CD8-positive, alpha-beta memory T cell (primary cell): ENCODE data around the gene KCTD11. TPM values are rescaled to one million over a fixed set of nuclear protein-coding genes. Genes with fewer than 3 reads are reported as not detected.
A peak's percentile ranks its signal among the peaks of the same experiment; 100 is the strongest.

Experiments
- CTCF ChIA-PET: fragments of 350-600 bp; sonication (Branson Sonifier 250); formaldehyde crosslinking; loops from one replicate; lab custom pipeline; 2021; ENCODE audit warnings: antibody characterized with exemption; lab: Charles Lee
- POLR2A ChIA-PET: fragments of 350-600 bp; sonication (Branson Sonifier 250); formaldehyde crosslinking; loops from one replicate; lab custom pipeline; 2021; ENCODE audit warnings: antibody characterized with exemption; lab: Charles Lee
- DNase-seq, 5 donors: peaks; one replicate each; pipeline versions ENCODE4 v3.0.0 to v3.0.0-alpha.2; 2020 to 2022; ENCODE audit warnings: mixed read lengths in 1 of 5
- H3K27ac ChIP-seq: one replicate; pipeline ENCODE4 v1.7.0; 2013; ENCODE audit warnings: low read depth, mild to moderate bottlenecking, low read length, moderate library complexity
- H3K27me3 ChIP-seq: 2 replicates; pipeline ENCODE4 v1.7.0; 2013; ENCODE audit warnings: low read length, mild to moderate bottlenecking; ENCODE audit not compliant: insufficient read depth, poor library complexity, severe bottlenecking
- H3K36me3 ChIP-seq: 2 replicates; pipeline ENCODE4 v1.7.0; 2013; ENCODE audit warnings: mild to moderate bottlenecking, low read length, moderate library complexity; ENCODE audit not compliant: insufficient read depth
- H3K4me1 ChIP-seq: 2 replicates; pipeline ENCODE4 v1.7.0; 2013; ENCODE audit warnings: mild to moderate bottlenecking, low read length, moderate library complexity; ENCODE audit not compliant: insufficient read depth
- H3K4me3 ChIP-seq: 2 replicates; pipeline ENCODE4 v1.7.0; 2013; ENCODE audit warnings: mild to moderate bottlenecking, low read length
- H3K9me3 ChIP-seq: 2 replicates; pipeline ENCODE4 v1.7.0; 2013; ENCODE audit warnings: mild to moderate bottlenecking, low read length
- H3K27ac Mint-ChIP-seq, 8 donors: one replicate each; pipeline ENCODE4 v1.8.0; 2020 to 2021; ENCODE audit warnings: mixed read lengths in 8 of 8, mild to moderate bottlenecking in 6 of 8, inconsistent platforms in 3 of 8, moderate library complexity in 3 of 8
- H3K27me3 Mint-ChIP-seq, 2 donors: one replicate each; pipeline ENCODE4 v1.8.0; 2020 to 2021; ENCODE audit warnings: mixed read lengths in 2 of 2, mild to moderate bottlenecking in 1 of 2, moderate library complexity in 1 of 2
- H3K36me3 Mint-ChIP-seq, 3 donors: one replicate each; pipeline ENCODE4 v1.8.0; 2020 to 2021; ENCODE audit warnings: mixed read lengths in 3 of 3, inconsistent platforms in 1 of 3, mild to moderate bottlenecking in 1 of 3
- H3K4me1 Mint-ChIP-seq, 3 donors: one replicate each; pipeline ENCODE4 v1.8.0; 2020 to 2021; ENCODE audit warnings: mixed read lengths in 3 of 3, inconsistent platforms in 1 of 3, mild to moderate bottlenecking in 1 of 3
- H3K4me3 Mint-ChIP-seq, 7 donors: one replicate each; pipeline ENCODE4 v1.8.0; 2020 to 2021; ENCODE audit warnings: mixed read lengths in 7 of 7, mild to moderate bottlenecking in 6 of 7, moderate library complexity in 4 of 7, inconsistent platforms in 2 of 7
- H3K9me3 Mint-ChIP-seq, 5 donors: one replicate each; pipeline ENCODE4 v1.8.0; 2020 to 2022; ENCODE audit warnings: mixed read lengths in 5 of 5, mild to moderate bottlenecking in 3 of 5, moderate library complexity in 2 of 5, inconsistent platforms in 1 of 5
- polyA plus RNA-seq: library from polyadenylated mRNA; unstranded; fragments of 300-500 nt; fragmentation: Illumina TruSeq; gene quantifications from one replicate; pipeline ENCODE4 v1.2.3, GENCODE V29; 2021
- total RNA-seq, 2 experiments: library from RNA; stranded (reverse); gene quantifications; one replicate each; pipeline ENCODE4 v1.2.3, GENCODE V29; 2021

Gene KCTD11
- 1 to 10 TPM; 4.6 to 5.1 TPM for total RNA-seq
- polyA plus RNA-seq: 1.9 TPM

- peak within 1 kb of the TSS; percentile 52 for H3K4me3 ChIP-seq
- H3K4me1 Mint-ChIP-seq: peaks cover 32 to 65% (median 34%) of the 10 kb centered on the region in 3 donors
- H3K4me3 Mint-ChIP-seq: peak within 1 kb of the TSS; percentile 83 to 93 (median 87)
- ChIA-PET POLR2A (interaction anchor here (1.0 to 3.0 kb wide), 4 partner anchors 15 to 336 kb away, joined by 4 to 24 read pairs (median 13); partner anchors contain the start of genes ACAP1, NEURL4, TP53 and WRAP53), CTCF (interaction anchor here (0.5 to 9.3 kb wide), 14 partner anchors 9 to 306 kb away, joined by 3 to 79 read pairs (median 4); partner anchors contain the start of genes ACAP1 and NEURL4)
- H3K4me1 ChIP-seq: peaks cover 30% of the 10 kb centered on the region
- peaks cover 14% of the 10 kb centered on the region for H3K36me3 ChIP-seq
- DNase-seq: peak; percentile 62 to 90 (median 80)
- H3K9me3 ChIP-seq: no peaks in the 10 kb centered on the region
- peak within 1 kb of the TSS; percentile 67 for H3K27ac ChIP-seq
- no peaks in the 10 kb centered on the region for H3K27me3 ChIP-seq
- no peaks in the 10 kb centered on the region for H3K9me3 Mint-ChIP-seq
- H3K27me3 Mint-ChIP-seq: no peaks in the 10 kb centered on the region
- peak within 1 kb of the TSS; percentile 90 to 98 (median 96) for H3K27ac Mint-ChIP-seq
- H3K36me3 Mint-ChIP-seq: peaks cover 0 to 33% (median 4%) of the 10 kb centered on the region in 3 donors
Observed at GRCh38 chr17:7351665-7352502, at the start of gene KCTD11. TSS of gene KCTD11 (plus strand) at chr17:7352162.

GRCh38 chr17:7304179-7304578, 47.8 kb upstream of the KCTD11 start:
- peaks cover 12% of the 10 kb centered on the region in 3 donors for H3K4me1 Mint-ChIP-seq
- ChIA-PET POLR2A (interaction anchor here (1.1 kb wide), 1 partner anchor 23 kb away, joined by 3 read pairs; no protein-coding TSS in a partner anchor), CTCF (interaction anchor here (1.6 to 2.6 kb wide), 3 partner anchors 8 to 383 kb away, joined by 3 to 17 read pairs (median 5); partner anchors contain the start of gene SLC2A4)
- H3K9me3 ChIP-seq: no peaks in the 10 kb centered on the region
- peak overlapping the region in 1 of 8 donors; percentile 45 for H3K27ac Mint-ChIP-seq
- peaks cover 0 to 18% (median 0%) of the 10 kb centered on the region in 3 donors for H3K36me3 Mint-ChIP-seq
- peak overlapping the region in 2 of 7 donors; percentile 6 to 24 for H3K4me3 Mint-ChIP-seq
- peaks cover 6% of the 10 kb centered on the region for H3K4me1 ChIP-seq
- no peak overlapping the region for H3K27ac ChIP-seq
- peaks cover 0 to 5% of the 10 kb centered on the region in 2 donors for H3K27me3 Mint-ChIP-seq
- H3K4me3 ChIP-seq: no peak overlapping the region
- H3K9me3 Mint-ChIP-seq: peaks cover 0 to 1% (median 0%) of the 10 kb centered on the region in 5 donors
- DNase-seq: no peak
- no peaks in the 10 kb centered on the region for H3K36me3 ChIP-seq
- H3K27me3 ChIP-seq: no peaks in the 10 kb centered on the region

GRCh38 chr17:7306911-7307685, 44.9 kb upstream of the KCTD11 start, which contains the start of gene EIF5A:
TSS of gene EIF5A (plus strand) at chr17:7307628. CDS start at chr17:7309636, 2,008 bp downstream.
- Mint-ChIP-seq H3K9me3 (peaks cover 0 to 1% (median 0%) of the 10 kb centered on the region in 5 donors), H3K27me3 (peaks cover 0 to 5% of the 10 kb centered on the region in 2 donors), H3K27ac (peak within 1 kb of the TSS; percentile 97 to 99 (median 99)), H3K4me3 (peak within 1 kb of the TSS; percentile 92 to 99 (median 95)), H3K4me1 (peaks cover 36 to 39% (median 38%) of the 10 kb centered on the region in 3 donors), H3K36me3 (peaks cover 12 to 48% (median 13%) of the 10 kb centered on the region in 3 donors)
- ChIA-PET POLR2A (no interaction called here), CTCF (interaction anchor here (2.2 kb wide), 1 partner anchor 49 kb away, joined by 9 read pairs; the partner anchor contains the start of gene TMEM95)
- peak within 1 kb of the TSS; percentile 62 for H3K4me3 ChIP-seq
- H3K27me3 ChIP-seq: no peaks in the 10 kb centered on the region
- peak within 1 kb of the TSS; percentile 98 for H3K27ac ChIP-seq
- peaks cover 24% of the 10 kb centered on the region for H3K36me3 ChIP-seq
- peaks cover 30% of the 10 kb centered on the region for H3K4me1 ChIP-seq
- no peaks in the 10 kb centered on the region for H3K9me3 ChIP-seq
- peak; percentile 100 for DNase-seq

- CTCF ChIA-PET: interaction anchor here (0.8 to 1.7 kb wide), 3 partner anchors 12 to 41 kb away, joined by 3 to 8 read pairs (median 4); no protein-coding TSS in a partner anchor
Observed at GRCh38 chr17:7307686-7308624, 44.0 kb upstream of the KCTD11 start.

GRCh38 chr17:7308625-7309433, 43.1 kb upstream of the KCTD11 start:
- peaks cover 0 to 13% of the 10 kb centered on the region in 2 donors for H3K27me3 Mint-ChIP-seq
- Histone ChIP-seq H3K27ac (peak overlapping the region; percentile 98), H3K4me3 (peak overlapping the region; percentile 60), H3K4me1 (peaks cover 47% of the 10 kb centered on the region), H3K27me3 (no peaks in the 10 kb centered on the region), H3K36me3 (peaks cover 41% of the 10 kb centered on the region), H3K9me3 (no peaks in the 10 kb centered on the region)
- DNase-seq: peak; percentile 79 to 95 (median 90)
- peak overlapping the region; percentile 91 to 98 (median 95) for H3K4me3 Mint-ChIP-seq
- POLR2A ChIA-PET: interaction anchor here (0.5 to 3.2 kb wide), 6 partner anchors 15 to 264 kb away, joined by 3 to 16 read pairs (median 7); partner anchors contain the start of gene ACAP1
- H3K9me3 Mint-ChIP-seq: peaks cover 0 to 1% (median 0%) of the 10 kb centered on the region in 5 donors
- H3K27ac Mint-ChIP-seq: peak overlapping the region; percentile 97 to 99 (median 99)
- H3K4me1 Mint-ChIP-seq: peaks cover 51 to 56% (median 53%) of the 10 kb centered on the region in 3 donors
- CTCF ChIA-PET: interaction anchor here (0.7 to 1.7 kb wide), 6 partner anchors 13 to 43 kb away, joined by 3 to 8 read pairs (median 4); partner anchors contain the start of gene ACAP1
- H3K36me3 Mint-ChIP-seq: peaks cover 13 to 65% (median 14%) of the 10 kb centered on the region in 3 donors

More at GRCh38 chr17:7307686-7308624, 44.0 kb upstream of the KCTD11 start:
- H3K9me3 Mint-ChIP-seq: peaks cover 0 to 1% (median 0%) of the 10 kb centered on the region in 5 donors
- Histone ChIP-seq H3K4me3 (peak overlapping the region; percentile 60), H3K4me1 (peaks cover 38% of the 10 kb centered on the region), H3K9me3 (no peaks in the 10 kb centered on the region), H3K36me3 (peaks cover 33% of the 10 kb centered on the region), H3K27me3 (no peaks in the 10 kb centered on the region), H3K27ac (peak overlapping the region; percentile 98)
- H3K4me3 Mint-ChIP-seq: peak overlapping the region; percentile 92 to 99 (median 95)
- peak overlapping the region; percentile 97 to 99 (median 99) for H3K27ac Mint-ChIP-seq
- DNase-seq: peak in 3 of 5 donors; percentile 51 to 81 (median 56)
- peaks cover 13 to 56% (median 14%) of the 10 kb centered on the region in 3 donors for H3K36me3 Mint-ChIP-seq
- H3K27me3 Mint-ChIP-seq: peaks cover 0 to 7% of the 10 kb centered on the region in 2 donors
- peaks cover 44 to 47% (median 45%) of the 10 kb centered on the region in 3 donors for H3K4me1 Mint-ChIP-seq
- POLR2A ChIA-PET: interaction anchor here (2.0 to 3.2 kb wide), 2 partner anchors 22 to 29 kb away, joined by 9 to 16 read pairs; partner anchors contain the start of gene ACAP1

DNA sequence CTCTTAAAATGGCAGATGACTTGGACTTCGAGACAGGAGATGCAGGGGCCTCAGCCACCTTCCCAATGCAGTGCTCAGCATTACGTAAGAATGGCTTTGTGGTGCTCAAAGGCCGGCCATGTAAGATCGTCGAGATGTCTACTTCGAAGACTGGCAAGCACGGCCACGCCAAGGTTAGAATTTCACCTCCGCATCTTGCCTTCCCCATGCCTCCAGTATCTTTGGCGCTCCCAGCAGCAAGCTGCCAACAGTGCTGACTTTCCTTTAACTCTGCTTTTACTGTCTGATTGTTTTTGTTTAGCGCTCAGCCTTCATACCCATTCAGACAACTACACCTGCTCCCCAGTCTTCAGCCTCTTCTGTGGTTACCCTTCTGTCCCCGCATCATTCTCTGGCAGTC, 42.3 kb upstream of the KCTD11 start:
- Histone ChIP-seq H3K27ac (peak overlapping the region; percentile 98), H3K27me3 (no peaks in the 10 kb centered on the region), H3K4me1 (peaks cover 55% of the 10 kb centered on the region), H3K9me3 (no peaks in the 10 kb centered on the region), H3K36me3 (peaks cover 46% of the 10 kb centered on the region), H3K4me3 (peak overlapping the region; percentile 60)
- Mint-ChIP-seq H3K9me3 (peaks cover 0 to 1% (median 0%) of the 10 kb centered on the region in 5 donors), H3K4me1 (peaks cover 59 to 64% (median 61%) of the 10 kb centered on the region in 3 donors), H3K27ac (peak overlapping the region; percentile 97 to 99 (median 99)), H3K36me3 (peaks cover 13 to 73% (median 14%) of the 10 kb centered on the region in 3 donors), H3K27me3 (peaks cover 0 to 13% of the 10 kb centered on the region in 2 donors), H3K4me3 (peak overlapping the region; percentile 84 to 98 (median 95))
- CTCF ChIA-PET: interaction anchor here (0.7 to 1.7 kb wide), 7 partner anchors 13 to 42 kb away, joined by 3 to 8 read pairs (median 4); partner anchors contain the start of gene ACAP1
- no peak for DNase-seq
- POLR2A ChIA-PET: interaction anchor here (0.8 to 3.2 kb wide), 7 partner anchors 14 to 263 kb away, joined by 3 to 16 read pairs (median 7); partner anchors contain the start of genes ACAP1 and POLR2A
